Ovary (tissue), 9 donors: ENCODE data around the gene ZC3H7B. TPM values are rescaled to one million over a fixed set of nuclear protein-coding genes. Genes with fewer than 3 reads are reported as not detected.

Experiments
- DNase-seq, 5 donors: peaks; one replicate each; pipeline ENCODE4 v3.0.0-alpha.2; 2019 to 2020
- H3K27ac ChIP-seq, 2 donors: fragments of 200-600 bp; one replicate each; pipeline versions ENCODE4 v1.5.1 to v1.8.0; 2019 to 2022
- H3K27me3 ChIP-seq: fragments of 200-600 bp; one replicate; pipeline ENCODE4 v1.8.0; 2022
- H3K36me3 ChIP-seq: fragments of 200-600 bp; sonication (generic); one replicate; pipeline ENCODE4 v1.5.1; 2019
- H3K4me1 ChIP-seq: one replicate; pipeline ENCODE4 v1.8.1; 2013; ENCODE audit warnings: mild to moderate bottlenecking, moderate library complexity; ENCODE audit not compliant: insufficient read depth
- H3K4me3 ChIP-seq: fragments of 200-600 bp; sonication (generic); one replicate; pipeline ENCODE4 v1.5.1; 2017
- H3K9me3 ChIP-seq, 2 donors: fragments of 200-600 bp in 1 of 2; sonication (generic) in 1 of 2; one replicate each; pipeline versions ENCODE4 v1.5.1 to v1.8.1; 2013 to 2019; ENCODE audit warnings: mild to moderate bottlenecking in 1 of 2, moderate library complexity in 1 of 2
- EP300 ChIP-seq: sonication (generic); formaldehyde crosslinking; IDR thresholded peaks from one replicate; pipeline ENCODE4 v1.6.1; 2017; ENCODE audit warnings: antibody characterized with exemption
- POLR2A ChIP-seq: fragments of 450-650 bp; IDR thresholded peaks from one replicate; pipeline ENCODE4 v1.6.1; 2017; ENCODE audit warnings: antibody characterized with exemption, mild to moderate bottlenecking, moderate library complexity
- WGBS, 3 donors: extraction: QIAGEN DNeasy Blood & Tissue Kit in 1 of 3; methylation state at CpG; one replicate each; pipeline versions ENCODE4 v1.1.5 to v1.1.7; 2013 to 2017; 5-methylcytosine and 5-hydroxymethylcytosine counted together
- intact Hi-C, 4 donors: fragments of 100-400 bp; cut with DNase I; formaldehyde crosslinking; loops; one replicate each; pipeline versions ENCODE4 v1.11.0 to v1.15.1; 2022 to 2023
- polyA plus RNA-seq, 2 donors: library from polyadenylated mRNA; stranded (reverse); fragments of 200-250 nt in 1 of 2; fragments of 350-450 nt in 1 of 2; fragmentation: Illumina TruSeq in 1 of 2; extraction: RNeasy Lipid Tissue Mini Kit (QIAGEN cat#74804) in 1 of 2; gene quantifications; one replicate each; pipeline ENCODE4 v1.2.3, GENCODE V29; 2013 to 2014
- total RNA-seq, 7 donors: library from RNA; depleted of rRNA in 2 of 7; stranded (reverse); fragments of >200 nt in 2 of 7; fragmentation: NEBNext Ultra II Directional in 3 of 7; extraction: Animal tissue kit (Norgen Biotek cat#: 25700) in 3 of 7; gene quantifications; one replicate each; pipeline versions ENCODE4 v1.1.0 to v1.2.4, GENCODE V29; 2016 to 2023
- TF ChIP-seq, protein P1 (sequence below), 3 donors: fragments of 450-650 bp in 2 of 3; fragments of 200-600 bp in 1 of 3; IDR thresholded peaks; one replicate each; pipeline versions ENCODE4 v1.5.1 to v1.8.0; 2016 to 2022; ENCODE audit warnings: antibody characterized with exemption in 3 of 3, mild to moderate bottlenecking in 1 of 3
- donor health status: DM: no; HTN: no; CAD: no; lungs with moderate emphysema.
- donor health status: DM: no; HTN: no; CAD: no.
- donor health status: Bipolar disorder and iron deficiency.
- donor health status: DM: yes; HTN: yes; CAD: no.
- donor health status: DM: no; HTN: no; CAD: no.
- donor health status: DM: yes; HTN: yes; CAD: no.

ZC3H7B gene
- total and polyA plus RNA-seq, 9 donors = 27.3 to 96.5 (median 73.2) TPM

DNA sequence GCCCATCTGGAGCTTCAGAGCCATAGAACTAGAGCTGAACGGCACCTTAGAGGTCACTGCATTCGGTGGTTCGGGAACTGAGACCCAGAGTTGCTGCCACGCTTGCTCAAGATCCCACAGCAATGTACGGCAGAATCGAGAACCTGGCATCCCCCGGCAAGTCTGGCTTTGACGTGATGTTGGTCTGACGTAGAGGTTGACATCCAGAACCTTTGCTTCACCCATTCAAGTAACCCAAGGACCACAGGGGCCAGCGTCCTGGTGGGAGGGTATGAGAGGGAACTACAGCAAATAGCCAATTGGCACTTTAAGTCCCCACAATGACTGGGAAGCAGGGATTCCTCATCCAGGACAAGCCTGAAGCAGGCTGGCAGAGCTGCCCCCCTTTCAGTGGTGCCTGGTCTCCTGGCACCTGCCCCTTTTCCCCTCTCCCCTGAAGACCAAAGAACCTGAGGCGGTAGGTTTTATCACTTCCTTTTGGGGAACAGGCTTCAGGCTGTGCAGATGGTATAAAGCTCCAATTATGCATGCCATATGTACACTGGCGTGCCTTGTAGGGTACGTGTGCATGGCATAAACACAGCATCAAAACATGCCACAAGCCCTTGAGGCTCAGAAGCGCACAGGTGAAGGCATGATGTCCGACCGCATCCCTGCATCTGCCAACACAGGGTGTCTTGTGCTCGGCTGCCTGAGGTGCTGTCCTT, 65.2 kb downstream of the ZC3H7B start:
- H3K9me3 ChIP-seq = no peaks in the 10 kb centered on the region
- no peak for DNase-seq
- H3K4me1 ChIP-seq = peaks cover 18% of the 10 kb centered on the region
- intact Hi-C loops = no loop called here
- peak overlapping the region; percentile 37 to 43 for H3K27ac ChIP-seq
- 36 to 52% (median 37%) methylated on average over 16 to 17 of the region's 17 CpGs for WGBS, 3 donors
- TF ChIP-seq EP300 (no peak), POLR2A (no peak)
- TF ChIP-seq, protein P1, sequence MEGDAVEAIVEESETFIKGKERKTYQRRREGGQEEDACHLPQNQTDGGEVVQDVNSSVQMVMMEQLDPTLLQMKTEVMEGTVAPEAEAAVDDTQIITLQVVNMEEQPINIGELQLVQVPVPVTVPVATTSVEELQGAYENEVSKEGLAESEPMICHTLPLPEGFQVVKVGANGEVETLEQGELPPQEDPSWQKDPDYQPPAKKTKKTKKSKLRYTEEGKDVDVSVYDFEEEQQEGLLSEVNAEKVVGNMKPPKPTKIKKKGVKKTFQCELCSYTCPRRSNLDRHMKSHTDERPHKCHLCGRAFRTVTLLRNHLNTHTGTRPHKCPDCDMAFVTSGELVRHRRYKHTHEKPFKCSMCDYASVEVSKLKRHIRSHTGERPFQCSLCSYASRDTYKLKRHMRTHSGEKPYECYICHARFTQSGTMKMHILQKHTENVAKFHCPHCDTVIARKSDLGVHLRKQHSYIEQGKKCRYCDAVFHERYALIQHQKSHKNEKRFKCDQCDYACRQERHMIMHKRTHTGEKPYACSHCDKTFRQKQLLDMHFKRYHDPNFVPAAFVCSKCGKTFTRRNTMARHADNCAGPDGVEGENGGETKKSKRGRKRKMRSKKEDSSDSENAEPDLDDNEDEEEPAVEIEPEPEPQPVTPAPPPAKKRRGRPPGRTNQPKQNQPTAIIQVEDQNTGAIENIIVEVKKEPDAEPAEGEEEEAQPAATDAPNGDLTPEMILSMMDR (IDR thresholded peaks at IDR 0.05) = no peak
- H3K4me3 ChIP-seq = peak overlapping the region; percentile 62
- H3K36me3 ChIP-seq = no peaks in the 10 kb centered on the region
- H3K27me3 ChIP-seq = no peaks in the 10 kb centered on the region

DNA sequence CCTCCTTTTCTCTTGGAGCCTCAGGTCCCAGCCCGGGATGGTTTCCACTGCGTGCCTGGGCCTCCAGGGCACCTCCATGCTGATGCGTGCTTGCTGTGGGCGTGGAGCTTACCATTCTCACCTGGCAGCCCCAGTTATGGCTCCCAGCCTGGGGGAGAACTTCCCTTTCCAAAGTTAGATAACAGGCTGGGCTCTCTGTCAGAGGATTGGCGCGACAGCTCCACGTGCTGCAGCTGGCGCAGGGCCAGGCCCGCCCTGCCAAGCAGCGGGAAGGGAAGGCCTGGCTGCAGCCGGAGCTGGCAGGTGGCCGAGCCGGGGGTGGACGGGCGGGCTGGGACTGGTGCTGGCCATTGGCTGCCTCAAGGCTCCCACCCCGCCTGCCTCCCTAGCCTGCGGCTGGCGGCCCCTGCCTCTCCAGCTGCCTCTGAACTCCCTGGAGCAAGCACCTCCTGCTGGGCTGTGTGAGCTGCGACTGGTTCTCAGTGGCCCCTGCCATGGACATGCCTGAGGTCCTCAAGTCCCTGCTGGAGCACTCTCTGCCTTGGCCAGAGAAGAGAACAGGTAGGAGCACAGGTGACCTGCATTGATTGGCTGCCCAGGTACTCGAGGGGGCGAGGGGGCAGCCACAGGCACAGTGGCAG, 65.8 kb downstream of the ZC3H7B start:
- H3K27me3 ChIP-seq = no peaks in the 10 kb centered on the region
- H3K27ac ChIP-seq = peak overlapping the region; percentile 50 to 60
- DNase-seq = peak; percentile 98 to 99 (median 99)
- no peaks in the 10 kb centered on the region for H3K36me3 ChIP-seq
- no peaks in the 10 kb centered on the region for H3K9me3 ChIP-seq
- intact Hi-C loops = no loop called here
- peak overlapping the region; percentile 62 for H3K4me3 ChIP-seq
- TF ChIP-seq POLR2A = peak; percentile 54
- TF ChIP-seq, protein P1 (IDR thresholded peaks at IDR 0.05) = peak in 2 of 3 donors; percentile 45 to 50
- peak; percentile 27 for TF ChIP-seq EP300
- peaks cover 18% of the 10 kb centered on the region for H3K4me1 ChIP-seq
- 0 to 1% (median 1%) methylated on average over 15 to 21 of the region's 21 CpGs for WGBS, 3 donors

DNA sequence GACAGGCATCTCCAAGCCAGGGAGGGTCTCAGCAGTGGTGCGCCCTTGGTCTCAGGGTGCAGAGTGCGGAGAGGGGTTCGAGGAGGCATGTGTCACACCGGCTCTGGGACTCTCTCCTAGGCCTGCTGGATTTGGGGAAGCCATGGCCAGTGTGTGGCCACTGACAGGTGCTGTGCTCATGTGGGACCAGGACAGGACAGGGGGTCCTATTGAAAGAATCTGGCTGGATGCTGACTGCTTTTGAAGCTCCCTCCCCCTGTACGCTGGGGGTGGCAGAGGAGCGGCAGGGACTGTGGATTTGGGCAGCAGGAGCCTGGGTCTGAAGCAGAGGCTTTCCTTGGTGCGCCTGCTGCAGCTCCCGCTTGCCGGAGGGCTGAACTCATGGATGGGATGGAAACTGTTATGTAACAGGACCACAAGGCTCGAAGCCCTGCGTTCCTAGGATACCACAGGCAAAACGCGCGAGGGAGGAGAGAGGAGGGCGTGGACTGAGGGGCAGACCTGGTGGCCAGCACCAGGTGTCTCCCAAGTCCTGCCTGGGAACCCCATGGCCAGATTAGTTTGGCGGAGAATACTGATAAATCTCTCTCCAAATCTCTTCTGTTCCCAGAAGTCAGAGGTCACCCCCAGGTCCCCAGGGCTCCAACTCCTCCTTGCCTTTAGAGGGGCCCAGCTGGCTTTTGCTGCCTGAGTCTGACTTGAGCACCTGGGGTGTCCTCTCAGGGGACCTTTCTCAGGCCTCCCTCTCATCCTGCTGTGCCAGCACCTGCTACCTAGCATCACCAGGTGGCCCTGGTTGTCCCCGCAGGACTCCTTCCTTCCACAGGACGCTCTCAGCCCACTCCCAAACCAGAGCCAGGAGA, 66.6 kb downstream of the ZC3H7B start:
- Histone ChIP-seq H3K27me3 (no peaks in the 10 kb centered on the region), H3K4me1 (peaks cover 18% of the 10 kb centered on the region), H3K9me3 (no peaks in the 10 kb centered on the region), H3K4me3 (peak overlapping the region; percentile 62), H3K36me3 (no peaks in the 10 kb centered on the region), H3K27ac (peak overlapping the region; percentile 50 to 60)
- intact Hi-C loops = no loop called here
- TF ChIP-seq, protein P1 (IDR thresholded peaks at IDR 0.05) = peak in 1 of 3 donors; percentile 3
- peak; percentile 38 for TF ChIP-seq POLR2A
- TF ChIP-seq EP300 = no peak
- 8 to 14% (median 10%) methylated on average over 18 of the region's 18 CpGs for WGBS, 3 donors
- DNase-seq = peak; percentile 63 to 74 (median 72)
